Panc1 (cell line): ENCODE results near the gene BDH2. TPM values are rescaled to one million over a fixed set of nuclear protein-coding genes. Genes with fewer than 3 reads are reported as not detected.

Source experiments
- ATAC-seq: fragments of 200-7000 bp; cut with Tn5 transposase; 2 replicates; pipeline ENCODE4 v1.9.1; 2020; ENCODE audit warnings: mild to moderate bottlenecking, moderate library complexity
- BruUV-seq: library from RNA; stranded (reverse); fragments of 400-500 nt; replicated peaks from 2 replicates; lab custom pipeline; 2021; lab: Mats Ljungman, UMichigan
- CTCF ChIA-PET: fragments of 300-600 bp; sonication (Branson Sonifier 250); formaldehyde crosslinking; loops from one replicate; lab custom pipeline; 2022; ENCODE audit warnings: antibody characterized with exemption; lab: Charles Lee
- POLR2A ChIA-PET: fragments of 300-600 bp; sonication (Branson Sonifier 250); formaldehyde crosslinking; loops from one replicate; lab custom pipeline; 2022; ENCODE audit warnings: antibody characterized with exemption; lab: Charles Lee
- DNase-seq: peaks from one replicate; pipeline ENCODE4 v3.0.0-alpha.2; 2010; ENCODE audit warnings: low read depth, low spot score
- H3K27ac ChIP-seq: 2 replicates; pipeline ENCODE4 v1.5.1; 2011; ENCODE audit warnings: mild to moderate bottlenecking, low read length, inconsistent platforms
- H3K27me3 ChIP-seq: fragments of 200-500 bp; sonication (Bioruptor generic); 2 replicates; pipeline ENCODE4 v1.6.0; 2014; ENCODE audit warnings: low read length, inconsistent platforms; ENCODE audit not compliant: control insufficient read depth, insufficient read depth
- H3K36me3 ChIP-seq: fragments of 200-500 bp; sonication (Bioruptor generic); 2 replicates; pipeline ENCODE4 v1.5.1; 2014; ENCODE audit warnings: inconsistent platforms, mild to moderate bottlenecking, low read length, moderate library complexity; ENCODE audit not compliant: control insufficient read depth, insufficient read depth
- H3K4me1 ChIP-seq: 2 replicates; pipeline ENCODE4 v1.5.1; 2011; ENCODE audit warnings: inconsistent platforms, mild to moderate bottlenecking, low read length, moderate library complexity; ENCODE audit not compliant: control insufficient read depth, insufficient read depth
- H3K4me3 ChIP-seq, 2 experiments: 2 replicates each; pipeline ENCODE4 v1.5.1; 2011 to 2012; ENCODE audit warnings: low read depth in 2 of 2, low read length in 2 of 2, mild to moderate bottlenecking in 2 of 2, inconsistent platforms in 1 of 2, moderate library complexity in 1 of 2
- H3K9me3 ChIP-seq: fragments of 200-500 bp; sonication (Bioruptor generic); 2 replicates; pipeline ENCODE4 v1.5.1; 2014; ENCODE audit warnings: low read depth, mild to moderate bottlenecking, inconsistent platforms, low read length, moderate library complexity; ENCODE audit not compliant: control insufficient read depth, insufficient read depth
- POLR2AphosphoS5 ChIP-seq: IDR thresholded peaks from 2 replicates; pipeline ENCODE4 v1.6.1; 2012; ENCODE audit warnings: mild to moderate bottlenecking, low read depth, low read length, moderate library complexity
- SIN3A ChIP-seq: IDR thresholded peaks from 2 replicates; pipeline ENCODE4 v1.6.1; 2012; ENCODE audit warnings: low read depth, mild to moderate bottlenecking, low read length, moderate library complexity, borderline replicate concordance; ENCODE audit not compliant: insufficient read depth
- TCF7L2 ChIP-seq: IDR thresholded peaks from 2 replicates; pipeline ENCODE4 v1.6.1; 2011; ENCODE audit warnings: mild to moderate bottlenecking, low read depth, low read length, inconsistent platforms
- in situ Hi-C: cut with HindIII; loops from 2 replicates; pipeline ENCODE4 v1.10.0; 2016; ENCODE audit warnings: low sequenced_read_pairs, low pct_unique_long_range_greater_than_20kb
- intact Hi-C: fragments of 100-400 bp; cut with micrococcal nuclease; formaldehyde crosslinking; loops from one replicate; pipeline ENCODE4 v1.10.0; 2022; ENCODE audit not compliant: unreplicated experiment
- total RNA-seq: library from RNA; stranded (reverse); gene quantifications from one replicate; pipeline ENCODE4 v1.2.1, GENCODE V29; 2021; ENCODE audit not compliant: unreplicated experiment
- TF ChIP-seq, protein P1 (sequence below): fragments of 450-650 bp; IDR thresholded peaks from 2 replicates; pipeline ENCODE4 v1.5.1; 2017; ENCODE audit warnings: mild to moderate bottlenecking
- TF ChIP-seq, protein P2 (sequence below), 2 experiments: IDR thresholded peaks; 2 replicates each; pipeline ENCODE4 v1.6.1; 2011 to 2012; ENCODE audit warnings: low read depth in 2 of 2, control low read depth in 1 of 2, low read length in 1 of 2, mild to moderate bottlenecking in 1 of 2, moderate library complexity in 1 of 2; ENCODE audit not compliant: insufficient read depth in 1 of 2

Gene BDH2
- total RNA-seq, 1 experiment from 2014 or later = 0.98 TPM

DNA sequence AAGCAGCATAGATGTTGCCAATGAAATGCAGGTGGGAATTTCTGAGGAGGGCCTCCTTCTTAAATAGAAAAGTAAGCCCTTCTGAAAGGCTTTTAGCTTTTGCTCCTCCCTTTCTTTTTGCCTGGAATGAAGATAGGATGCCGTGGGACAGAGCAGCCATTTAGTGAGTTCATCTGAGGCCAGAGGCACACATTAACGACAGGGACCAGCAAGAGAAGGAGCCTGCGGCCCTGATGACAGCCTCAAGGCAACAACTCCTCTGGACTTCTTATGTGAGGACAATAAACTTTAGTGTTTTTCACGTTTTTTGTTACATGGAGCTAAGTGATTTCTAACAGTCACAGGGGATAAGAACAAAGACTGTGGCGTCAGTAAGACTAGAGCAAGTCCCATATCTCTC, 1.1 kb upstream of the BDH2 start:
- no peaks in the 10 kb centered on the region for H3K9me3 ChIP-seq
- ChIA-PET POLR2A (no interaction called here), CTCF (no interaction called here)
- no peak overlapping the region for H3K27ac ChIP-seq
- no peak for DNase-seq
- intact Hi-C loops = no loop called here
- in situ Hi-C loops = no loop called here
- no peaks in the 10 kb centered on the region; the same call in 1 of the 2 replicates for H3K4me1 ChIP-seq
- TF ChIP-seq, protein P1, sequence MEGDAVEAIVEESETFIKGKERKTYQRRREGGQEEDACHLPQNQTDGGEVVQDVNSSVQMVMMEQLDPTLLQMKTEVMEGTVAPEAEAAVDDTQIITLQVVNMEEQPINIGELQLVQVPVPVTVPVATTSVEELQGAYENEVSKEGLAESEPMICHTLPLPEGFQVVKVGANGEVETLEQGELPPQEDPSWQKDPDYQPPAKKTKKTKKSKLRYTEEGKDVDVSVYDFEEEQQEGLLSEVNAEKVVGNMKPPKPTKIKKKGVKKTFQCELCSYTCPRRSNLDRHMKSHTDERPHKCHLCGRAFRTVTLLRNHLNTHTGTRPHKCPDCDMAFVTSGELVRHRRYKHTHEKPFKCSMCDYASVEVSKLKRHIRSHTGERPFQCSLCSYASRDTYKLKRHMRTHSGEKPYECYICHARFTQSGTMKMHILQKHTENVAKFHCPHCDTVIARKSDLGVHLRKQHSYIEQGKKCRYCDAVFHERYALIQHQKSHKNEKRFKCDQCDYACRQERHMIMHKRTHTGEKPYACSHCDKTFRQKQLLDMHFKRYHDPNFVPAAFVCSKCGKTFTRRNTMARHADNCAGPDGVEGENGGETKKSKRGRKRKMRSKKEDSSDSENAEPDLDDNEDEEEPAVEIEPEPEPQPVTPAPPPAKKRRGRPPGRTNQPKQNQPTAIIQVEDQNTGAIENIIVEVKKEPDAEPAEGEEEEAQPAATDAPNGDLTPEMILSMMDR = no peak
- TF ChIP-seq SIN3A (no peak), TCF7L2 (no peak), POLR2AphosphoS5 (no peak)
- TF ChIP-seq, protein P2, sequence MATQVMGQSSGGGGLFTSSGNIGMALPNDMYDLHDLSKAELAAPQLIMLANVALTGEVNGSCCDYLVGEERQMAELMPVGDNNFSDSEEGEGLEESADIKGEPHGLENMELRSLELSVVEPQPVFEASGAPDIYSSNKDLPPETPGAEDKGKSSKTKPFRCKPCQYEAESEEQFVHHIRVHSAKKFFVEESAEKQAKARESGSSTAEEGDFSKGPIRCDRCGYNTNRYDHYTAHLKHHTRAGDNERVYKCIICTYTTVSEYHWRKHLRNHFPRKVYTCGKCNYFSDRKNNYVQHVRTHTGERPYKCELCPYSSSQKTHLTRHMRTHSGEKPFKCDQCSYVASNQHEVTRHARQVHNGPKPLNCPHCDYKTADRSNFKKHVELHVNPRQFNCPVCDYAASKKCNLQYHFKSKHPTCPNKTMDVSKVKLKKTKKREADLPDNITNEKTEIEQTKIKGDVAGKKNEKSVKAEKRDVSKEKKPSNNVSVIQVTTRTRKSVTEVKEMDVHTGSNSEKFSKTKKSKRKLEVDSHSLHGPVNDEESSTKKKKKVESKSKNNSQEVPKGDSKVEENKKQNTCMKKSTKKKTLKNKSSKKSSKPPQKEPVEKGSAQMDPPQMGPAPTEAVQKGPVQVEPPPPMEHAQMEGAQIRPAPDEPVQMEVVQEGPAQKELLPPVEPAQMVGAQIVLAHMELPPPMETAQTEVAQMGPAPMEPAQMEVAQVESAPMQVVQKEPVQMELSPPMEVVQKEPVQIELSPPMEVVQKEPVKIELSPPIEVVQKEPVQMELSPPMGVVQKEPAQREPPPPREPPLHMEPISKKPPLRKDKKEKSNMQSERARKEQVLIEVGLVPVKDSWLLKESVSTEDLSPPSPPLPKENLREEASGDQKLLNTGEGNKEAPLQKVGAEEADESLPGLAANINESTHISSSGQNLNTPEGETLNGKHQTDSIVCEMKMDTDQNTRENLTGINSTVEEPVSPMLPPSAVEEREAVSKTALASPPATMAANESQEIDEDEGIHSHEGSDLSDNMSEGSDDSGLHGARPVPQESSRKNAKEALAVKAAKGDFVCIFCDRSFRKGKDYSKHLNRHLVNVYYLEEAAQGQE (IDR thresholded peaks at IDR 0.05; ENCODE audit: insufficient read depth in 1 of 2, low read depth in 2 of 2, low read length in 1 of 2) = no peak
- no peaks in the 10 kb centered on the region; the same call in 1 of the 2 replicates for H3K36me3 ChIP-seq
- H3K27me3 ChIP-seq = no peaks in the 10 kb centered on the region
- no peak overlapping the region for H3K4me3 ChIP-seq
- ATAC-seq = no peak
- BruUV-seq = no TSS peak

DNA sequence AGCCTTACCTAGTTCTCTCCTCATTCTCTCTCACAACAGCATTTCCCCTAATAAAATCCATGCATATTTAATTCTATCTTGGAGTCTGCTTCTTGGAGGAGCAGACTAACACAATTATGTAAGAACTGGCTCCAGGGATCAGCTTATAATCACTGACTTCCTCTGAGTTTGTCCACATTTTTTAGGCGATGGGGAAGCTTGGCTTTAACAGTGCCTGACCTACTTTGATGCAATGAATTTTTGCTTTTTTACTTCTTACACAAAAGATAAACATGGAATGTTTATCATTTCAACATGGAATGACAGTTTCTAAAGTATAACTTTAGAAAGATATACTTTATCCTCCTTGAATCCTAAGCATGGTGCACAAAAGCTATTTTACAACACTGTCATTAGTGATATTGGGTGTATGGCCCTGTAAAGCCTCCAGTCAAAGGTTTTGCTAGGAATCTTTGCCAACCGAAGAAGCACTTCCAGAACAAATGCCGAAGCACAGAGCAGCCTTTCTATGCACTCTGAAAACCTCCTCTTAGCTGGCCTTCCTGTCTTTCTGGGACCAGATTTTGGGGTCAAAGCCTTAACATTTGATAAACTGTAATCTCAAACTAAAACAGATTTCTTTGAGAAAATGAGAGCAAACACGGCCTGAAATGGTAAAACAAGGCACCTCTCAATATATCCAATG, 736 bp downstream of the BDH2 start:
- H3K4me3 ChIP-seq = peak overlapping the region in 1 of 2 experiments; percentile 35; a peak in 2 of 4 replicates
- TF ChIP-seq, protein P1 = no peak
- TF ChIP-seq, protein P2 (IDR thresholded peaks at IDR 0.05; ENCODE audit: insufficient read depth in 1 of 2, low read depth in 2 of 2, low read length in 1 of 2) = no peak
- TF ChIP-seq POLR2AphosphoS5 (no peak), TCF7L2 (no peak), SIN3A (no peak)
- CTCF ChIA-PET = interaction anchor here (1.1 kb wide), 1 partner anchor 478 kb away, joined by 3 read pairs; no protein-coding TSS in a partner anchor
- H3K27ac ChIP-seq = peak overlapping the region; percentile 54; the same call in 1 of the 2 replicates
- in situ Hi-C loops (no loop called here), intact Hi-C loops (loop anchor here (5.0 to 10.0 kb wide), 2 partner anchors 477 to 674 kb away; no protein-coding TSS in a partner anchor)
- POLR2A ChIA-PET = no interaction called here
- BruUV-seq = no TSS peak
- H3K9me3 ChIP-seq = no peaks in the 10 kb centered on the region
- no peak for DNase-seq
- no peak for ATAC-seq
- no peaks in the 10 kb centered on the region; the same call in 1 of the 2 replicates for H3K4me1 ChIP-seq
- H3K27me3 ChIP-seq = no peaks in the 10 kb centered on the region
- no peaks in the 10 kb centered on the region for H3K36me3 ChIP-seq
